ENCODE results near the gene TNFRSF19. TPM values are rescaled to one million over a fixed set of nuclear protein-coding genes. Genes with fewer than 3 reads are reported as not detected.

Gene TNFRSF19
- total and polyA plus RNA-seq, 4 donors: 0.27 to 2.8 (median 0.91) TPM

DNA sequence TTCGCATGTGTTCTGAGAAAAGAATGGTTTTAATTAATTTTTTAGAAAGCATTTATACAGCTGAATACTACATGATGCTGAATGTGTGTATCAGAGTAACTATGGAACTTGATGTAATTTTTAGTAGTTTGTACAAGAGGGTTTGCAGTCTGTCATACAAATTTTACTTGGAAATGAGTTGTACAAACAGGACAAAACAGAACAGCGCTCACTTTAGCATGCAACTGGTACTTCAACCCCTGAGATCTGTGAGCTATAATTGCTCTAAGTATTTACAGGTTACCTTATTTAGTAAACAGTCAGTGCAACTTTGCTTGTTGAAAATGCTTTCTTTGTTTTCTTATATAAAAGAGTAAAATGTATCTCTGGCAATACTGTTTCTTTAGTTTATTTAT is 706 bp downstream of the TNFRSF19 start (continued):
- TF ChIP-seq TAF1 (conservative IDR thresholded peaks at IDR 0.05): no peak
- no peak for TF ChIP-seq FOXA1 (IDR thresholded peaks at IDR 0.05)
- no peak for TF ChIP-seq GABPA (IDR thresholded peaks at IDR 0.05 in 1 of 2, conservative IDR thresholded peaks at IDR 0.05 in 1 of 2)
- TF ChIP-seq NR2F2 (IDR thresholded peaks at IDR 0.05): no peak
- TF ChIP-seq EGR1 (IDR thresholded peaks at IDR 0.05; ENCODE audit: low read depth in 2 of 2): no peak
- TF ChIP-seq HNF4A (conservative IDR thresholded peaks at IDR 0.05): no peak

- Histone ChIP-seq H3K4me1 (ENCODE audit: control insufficient read depth in 4 of 4, insufficient read depth in 4 of 4, low read length in 3 of 4) (no peaks in the 10 kb centered on the region), H3K27me3 (ENCODE audit: control insufficient read depth in 4 of 4, insufficient read depth in 4 of 4, low read length in 3 of 4) (peaks cover 0 to 8% (median 5%) of the 10 kb centered on the region in 4 donors), H3K9me3 (ENCODE audit: control insufficient read depth in 4 of 4, low read length in 3 of 4) (no peaks in the 10 kb centered on the region), H3K4me3 (ENCODE audit: low read depth in 1 of 3, low read length in 3 of 3) (no peak overlapping the region), H3K9ac (ENCODE audit: low read depth in 1 of 2, low read length in 2 of 2) (no peak overlapping the region), H3K36me3 (ENCODE audit: control insufficient read depth in 4 of 4, insufficient read depth in 3 of 4, low read depth in 1 of 4, low read length in 3 of 4) (no peaks in the 10 kb centered on the region), H3K27ac (ENCODE audit: low read depth in 1 of 2, low read length in 2 of 2) (no peak overlapping the region)
- DNase-seq (ENCODE audit: low spot score): no peak
- 77% methylated on average over 2 of the region's 2 CpGs for WGBS
- TF ChIP-seq, protein P1, sequence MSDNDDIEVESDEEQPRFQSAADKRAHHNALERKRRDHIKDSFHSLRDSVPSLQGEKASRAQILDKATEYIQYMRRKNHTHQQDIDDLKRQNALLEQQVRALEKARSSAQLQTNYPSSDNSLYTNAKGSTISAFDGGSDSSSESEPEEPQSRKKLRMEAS (IDR thresholded peaks at IDR 0.05): no peak
- no peak for TF ChIP-seq REST (IDR thresholded peaks at IDR 0.05)
Observed at GRCh38 chr13:23571431-23571830, 1.2 kb downstream of the TNFRSF19 start.

GRCh38 chr13:23572836-23573235 is 2.6 kb downstream of the TNFRSF19 start:
- Histone ChIP-seq H3K36me3 (ENCODE audit: control insufficient read depth in 4 of 4, insufficient read depth in 3 of 4, low read depth in 1 of 4, low read length in 3 of 4) (no peaks in the 10 kb centered on the region), H3K27me3 (ENCODE audit: control insufficient read depth in 4 of 4, insufficient read depth in 4 of 4, low read length in 3 of 4) (peaks cover 0 to 8% (median 5%) of the 10 kb centered on the region in 4 donors), H3K9ac (ENCODE audit: low read depth in 1 of 2, low read length in 2 of 2) (no peak overlapping the region), H3K4me3 (ENCODE audit: low read depth in 1 of 3, low read length in 3 of 3) (no peak overlapping the region), H3K4me1 (ENCODE audit: control insufficient read depth in 4 of 4, insufficient read depth in 4 of 4, low read length in 3 of 4) (no peaks in the 10 kb centered on the region), H3K27ac (ENCODE audit: low read depth in 1 of 2, low read length in 2 of 2) (no peak overlapping the region), H3K9me3 (ENCODE audit: control insufficient read depth in 4 of 4, low read length in 3 of 4) (no peaks in the 10 kb centered on the region)
- WGBS: 69% methylated on average over 1 of the region's 1 CpG
- no peak for TF ChIP-seq CTCF (IDR thresholded peaks at IDR 0.05; ENCODE audit: low read depth, low read length, missing input control)
- TF ChIP-seq, protein P2, sequence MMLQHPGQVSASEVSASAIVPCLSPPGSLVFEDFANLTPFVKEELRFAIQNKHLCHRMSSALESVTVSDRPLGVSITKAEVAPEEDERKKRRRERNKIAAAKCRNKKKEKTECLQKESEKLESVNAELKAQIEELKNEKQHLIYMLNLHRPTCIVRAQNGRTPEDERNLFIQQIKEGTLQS (IDR thresholded peaks at IDR 0.05): no peak
- TF ChIP-seq RAD21 (IDR thresholded peaks at IDR 0.05): no peak
- no peak for TF ChIP-seq HNF4A (conservative IDR thresholded peaks at IDR 0.05)
- no peak for TF ChIP-seq NR2F2 (IDR thresholded peaks at IDR 0.05)
- no peak for TF ChIP-seq SP1 (IDR thresholded peaks at IDR 0.05)
- no peak for TF ChIP-seq GABPA (IDR thresholded peaks at IDR 0.05 in 1 of 2, conservative IDR thresholded peaks at IDR 0.05 in 1 of 2)
- no peak for TF ChIP-seq JUND (IDR thresholded peaks at IDR 0.05)
- no peak for TF ChIP-seq FOXA2 (IDR thresholded peaks at IDR 0.05)
- DNase-seq (ENCODE audit: low spot score): no peak

Data from liver (tissue), 9 donors.